Karpas-422 (cell line): Measurements from ENCODE around the gene MT1E. TPM values are rescaled to one million over a fixed set of nuclear protein-coding genes. Genes with fewer than 3 reads are reported as not detected.
"Not testable (repeated sequence)": the region's sequence is repeated elsewhere in the genome, so short reads cannot be mapped to it uniquely, and the experiment has no call there.

Source experiments
- DNase-seq: peaks from one replicate; pipeline ENCODE4 v3.0.0-alpha.2; 2015
- H2AFZ ChIP-seq: fragments of 200-600 bp; sonication (generic); 2 replicates; pipeline ENCODE4 v1.6.1; 2014; ENCODE audit warnings: antibody characterized with exemption, low read length, mixed read lengths
- H3K27ac ChIP-seq: fragments of 200-600 bp; sonication (generic); 2 replicates; pipeline ENCODE4 v1.5.1; 2014; ENCODE audit warnings: mild to moderate bottlenecking, low read length, moderate library complexity
- H3K27me3 ChIP-seq: fragments of 200-600 bp; sonication (generic); 2 replicates; pipeline ENCODE4 v1.6.1; 2014; ENCODE audit warnings: low read length, mixed read lengths
- H3K36me3 ChIP-seq: fragments of 200-600 bp; sonication (generic); 2 replicates; pipeline ENCODE4 v1.6.1; 2014; ENCODE audit warnings: low read length, mixed read lengths; ENCODE audit not compliant: insufficient read depth
- H3K4me1 ChIP-seq: fragments of 200-600 bp; sonication (generic); 2 replicates; pipeline ENCODE4 v1.6.1; 2014; ENCODE audit warnings: mild to moderate bottlenecking, low read length, mixed read lengths
- H3K4me2 ChIP-seq: fragments of 200-600 bp; sonication (generic); 2 replicates; pipeline ENCODE4 v1.6.1; 2014; ENCODE audit warnings: low read length, low read depth, mild to moderate bottlenecking; ENCODE audit not compliant: poor library complexity, severe bottlenecking
- H3K4me3 ChIP-seq: fragments of 200-600 bp; sonication (generic); 2 replicates; pipeline ENCODE4 v1.5.1; 2014; ENCODE audit warnings: mild to moderate bottlenecking, antibody characterized with exemption, low read length, mixed read lengths
- H3K79me2 ChIP-seq: fragments of 200-600 bp; sonication (generic); 2 replicates; pipeline ENCODE4 v1.6.1; 2014; ENCODE audit warnings: mild to moderate bottlenecking, low read length, mixed read lengths
- H3K9ac ChIP-seq: fragments of 200-600 bp; sonication (generic); 2 replicates; pipeline ENCODE4 v1.6.0; 2014; ENCODE audit warnings: low read length
- H3K9me2 ChIP-seq: fragments of 200-600 bp; sonication (generic), shearing (Covaris generic); replicated peaks from 2 replicates; pipeline ENCODE4 v1.6.0; 2014; ENCODE audit warnings: mild to moderate bottlenecking, low read length, moderate library complexity; ENCODE audit not compliant: insufficient read depth
- H3K9me3 ChIP-seq: fragments of 300-700, 200-600 bp; sonication (generic); 2 replicates; pipeline ENCODE4 v1.6.1; 2014; ENCODE audit warnings: low read length, mixed read lengths
- H4K20me1 ChIP-seq: fragments of 200-600 bp; sonication (generic); 2 replicates; pipeline ENCODE4 v1.6.1; 2014; ENCODE audit warnings: mild to moderate bottlenecking, antibody characterized with exemption, low read length, low read depth; ENCODE audit not compliant: insufficient read depth
- total RNA-seq: library from RNA; depleted of rRNA; stranded (reverse); fragments of >200 nt; shearing (Covaris generic); gene quantifications from 2 replicates; pipeline ENCODE4 v1.2.3, GENCODE V29; 2014; ENCODE audit warnings: low replicate concordance; rRNA removed

The MT1E gene
- not detected in 2 replicates for total RNA-seq

DNA sequence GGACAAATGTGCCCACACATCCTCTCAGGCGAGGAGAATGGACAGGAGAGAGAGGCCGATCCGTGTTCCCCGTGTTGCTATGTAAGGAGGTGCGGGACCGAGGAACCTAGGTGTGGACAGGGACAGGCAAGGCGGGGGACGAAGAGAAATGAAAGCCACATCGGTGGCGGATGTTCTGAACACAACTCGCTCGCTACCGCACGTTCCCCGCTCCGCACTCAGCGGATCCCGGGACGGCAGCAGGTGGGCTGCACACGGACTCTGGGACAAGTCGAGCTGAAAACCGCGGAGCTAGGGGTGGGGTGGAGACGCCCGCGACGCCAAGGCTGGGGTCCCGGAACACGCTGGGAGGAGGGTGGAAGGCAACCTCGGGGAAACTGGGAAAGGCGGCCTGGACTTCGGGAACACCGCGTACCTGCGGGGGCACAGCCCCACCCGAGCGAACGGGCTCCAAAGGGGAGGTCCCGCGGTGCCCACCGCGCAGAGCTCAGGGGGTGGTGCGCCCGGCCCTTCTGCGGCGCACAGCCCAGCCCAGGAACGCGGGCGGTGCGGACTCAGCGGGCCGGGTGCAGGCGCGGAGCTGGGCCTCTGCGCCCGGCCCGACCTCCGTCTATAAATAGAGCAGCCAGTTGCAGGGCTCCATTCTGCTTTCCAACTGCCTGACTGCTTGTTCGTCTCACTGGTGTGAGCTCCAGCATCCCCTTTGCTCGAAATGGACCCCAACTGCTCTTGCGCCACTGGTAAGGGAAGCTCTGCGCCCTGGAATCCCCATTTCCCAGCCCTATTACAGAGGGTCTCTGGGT is at the start of gene MT1E:
Gene MT1E (plus strand): TSS at position 642 of the 803 bp plus-strand sequence. CDS start 71 bp downstream, at position 713.
- H3K4me2 ChIP-seq = no peak within 1 kb of the TSS
- H3K27me3 ChIP-seq = no peaks in the 10 kb centered on the region
- H3K9me3 ChIP-seq = no peaks in the 10 kb centered on the region
- H3K4me3 ChIP-seq = no peak within 1 kb of the TSS
- H3K9me2 ChIP-seq = no peaks in the 10 kb centered on the region
- H3K4me1 ChIP-seq = peaks cover 44% of the 10 kb centered on the region
- no peak for DNase-seq
- no peaks in the 10 kb centered on the region for H3K79me2 ChIP-seq
- no peaks in the 10 kb centered on the region for H4K20me1 ChIP-seq
- H2AFZ ChIP-seq = no peak within 1 kb of the TSS
- H3K36me3 ChIP-seq = no peaks in the 10 kb centered on the region
- H3K9ac ChIP-seq = no peak within 1 kb of the TSS
- no peak within 1 kb of the TSS for H3K27ac ChIP-seq

GRCh38 chr16:56576585-56577299 is 48.8 kb upstream of the MT1E start:
- Histone ChIP-seq H3K4me2 (no peak overlapping the region), H3K9me2 (no peaks in the 10 kb centered on the region), H2AFZ (no peak overlapping the region), H3K27me3 (no peaks in the 10 kb centered on the region), H3K79me2 (no peaks in the 10 kb centered on the region), H3K4me3 (no peak overlapping the region), H3K9ac (no peak overlapping the region), H3K27ac (no peak overlapping the region), H3K36me3 (no peaks in the 10 kb centered on the region), H4K20me1 (no peaks in the 10 kb centered on the region), H3K4me1 (no peaks in the 10 kb centered on the region), H3K9me3 (no peaks in the 10 kb centered on the region)
- peak; percentile 93 for DNase-seq

GRCh38 chr16:56577300-56577625 is 48.3 kb upstream of the MT1E start:
- no peak for DNase-seq
- Histone ChIP-seq H3K27ac (no peak overlapping the region), H2AFZ (no peak overlapping the region), H3K9me2 (no peaks in the 10 kb centered on the region), H3K9me3 (no peaks in the 10 kb centered on the region), H3K4me3 (no peak overlapping the region), H3K4me2 (no peak overlapping the region), H3K79me2 (no peaks in the 10 kb centered on the region), H3K27me3 (no peaks in the 10 kb centered on the region), H3K36me3 (no peaks in the 10 kb centered on the region), H3K4me1 (no peaks in the 10 kb centered on the region), H4K20me1 (no peaks in the 10 kb centered on the region), H3K9ac (no peak overlapping the region)

DNA sequence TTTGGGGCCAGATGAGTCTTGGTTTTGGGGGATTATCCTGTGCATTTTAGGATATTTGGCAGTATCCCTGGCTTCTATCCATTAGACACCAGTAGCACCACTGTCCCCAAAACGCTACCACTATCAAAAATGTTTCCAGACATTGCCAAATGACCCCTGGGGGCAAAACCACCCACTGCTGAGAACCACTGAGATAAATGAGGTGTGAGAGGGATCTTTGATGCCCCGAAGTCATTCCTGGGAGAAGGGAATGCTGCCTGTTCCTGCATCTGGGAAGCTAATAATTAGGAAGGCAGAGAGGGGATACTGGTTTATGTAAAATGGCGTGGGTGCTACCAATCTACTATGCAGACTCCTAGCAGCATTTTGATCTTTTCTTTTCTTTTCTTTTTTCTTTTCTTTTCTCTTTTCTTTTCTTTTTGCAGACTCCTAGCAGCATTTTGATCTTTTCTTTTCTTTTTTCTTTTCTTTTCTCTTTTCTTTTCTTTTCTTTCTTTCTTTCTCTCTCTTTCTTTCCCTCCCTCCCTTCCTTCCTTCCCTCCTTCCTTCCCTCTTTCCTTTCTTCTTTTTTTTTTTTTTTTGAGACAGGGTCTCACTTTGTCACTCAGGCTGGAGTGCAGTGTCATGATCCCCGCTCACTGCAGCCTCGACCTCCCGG is 45.1 kb upstream of the MT1E start:
- Histone ChIP-seq H3K4me1 (no peaks in the 10 kb centered on the region), H3K79me2 (no peaks in the 10 kb centered on the region)
- no peak for DNase-seq

GRCh38 chr16:56582911-56583310 is 42.7 kb upstream of the MT1E start:
- H3K9me2 ChIP-seq, H3K9me3 ChIP-seq, H3K79me2 ChIP-seq, H3K36me3 ChIP-seq, DNase-seq, H4K20me1 ChIP-seq, H3K27ac ChIP-seq, H3K4me3 ChIP-seq, H2AFZ ChIP-seq, H3K4me2 ChIP-seq, H3K9ac ChIP-seq, H3K27me3 ChIP-seq, H3K4me1 ChIP-seq: not testable (repeated sequence)

More for the DNA sequence above, 45.1 kb upstream of the MT1E start:
- H3K4me3 ChIP-seq = no peak overlapping the region
- no peaks in the 10 kb centered on the region for H3K9me3 ChIP-seq
- H4K20me1 ChIP-seq = no peaks in the 10 kb centered on the region
- no peak overlapping the region for H3K4me2 ChIP-seq
- no peaks in the 10 kb centered on the region for H3K9me2 ChIP-seq
- no peak overlapping the region for H3K9ac ChIP-seq
- H3K27me3 ChIP-seq = no peaks in the 10 kb centered on the region
- H3K27ac ChIP-seq = no peak overlapping the region
- no peak overlapping the region for H2AFZ ChIP-seq
- no peaks in the 10 kb centered on the region for H3K36me3 ChIP-seq

GRCh38 chr16:56583351-56584168 is 42.0 kb upstream of the MT1E start:
- Histone ChIP-seq H3K79me2 (no peaks in the 10 kb centered on the region), H4K20me1 (no peaks in the 10 kb centered on the region), H3K4me2 (no peak overlapping the region), H3K4me3 (no peak overlapping the region), H3K9ac (no peak overlapping the region), H3K36me3 (no peaks in the 10 kb centered on the region), H3K27ac (no peak overlapping the region), H2AFZ (no peak overlapping the region), H3K9me2 (no peaks in the 10 kb centered on the region), H3K27me3 (no peaks in the 10 kb centered on the region), H3K9me3 (no peaks in the 10 kb centered on the region), H3K4me1 (no peaks in the 10 kb centered on the region)
- DNase-seq = no peak

DNA sequence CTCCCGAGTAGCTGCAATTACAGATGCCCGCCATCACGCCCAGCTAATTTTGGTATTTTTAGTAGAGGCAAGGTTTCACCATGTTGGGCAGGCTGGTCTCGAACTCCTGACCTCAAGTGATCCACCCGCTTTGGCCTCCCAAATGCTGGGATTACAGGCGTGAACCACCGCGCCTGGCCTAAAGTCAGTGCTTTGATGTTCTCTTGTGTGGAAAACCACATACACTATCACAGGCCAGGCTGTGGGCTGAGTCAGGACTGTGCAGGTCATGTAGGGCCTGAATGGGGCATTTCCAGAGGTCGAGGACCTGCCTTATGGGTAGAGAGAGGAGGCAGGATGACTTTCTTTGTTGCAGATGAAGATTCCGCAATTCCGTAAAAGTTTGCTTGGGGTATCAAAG is 41.3 kb upstream of the MT1E start:
- H3K36me3 ChIP-seq = no peaks in the 10 kb centered on the region
- no peak overlapping the region for H3K4me3 ChIP-seq
- DNase-seq = no peak
- H4K20me1 ChIP-seq = no peaks in the 10 kb centered on the region
- no peak overlapping the region for H3K27ac ChIP-seq
- H2AFZ ChIP-seq = no peak overlapping the region
- H3K9ac ChIP-seq = no peak overlapping the region
- H3K9me3 ChIP-seq = no peaks in the 10 kb centered on the region
- no peaks in the 10 kb centered on the region for H3K79me2 ChIP-seq
- no peaks in the 10 kb centered on the region for H3K9me2 ChIP-seq
- H3K4me1 ChIP-seq = no peaks in the 10 kb centered on the region
- H3K4me2 ChIP-seq = no peak overlapping the region
- no peaks in the 10 kb centered on the region for H3K27me3 ChIP-seq

DNA sequence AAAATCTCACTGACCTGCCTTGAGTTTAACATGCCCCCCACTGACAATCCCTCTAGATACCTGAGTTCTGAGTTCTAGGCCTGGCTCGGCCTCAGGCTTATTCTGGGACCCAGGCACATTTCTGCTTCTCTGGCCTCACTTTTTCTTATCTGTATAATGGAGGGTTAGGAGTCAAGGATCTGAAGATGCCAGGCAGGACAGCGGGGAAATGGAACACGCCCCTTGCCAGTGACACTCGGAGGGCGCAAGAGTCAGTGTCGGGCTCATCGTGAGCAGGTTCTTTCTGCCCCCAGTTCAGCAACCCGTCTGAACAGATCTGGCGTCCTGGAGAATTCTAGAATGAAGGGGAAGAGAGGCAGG is 36.8 kb upstream of the MT1E start:
- no peaks in the 10 kb centered on the region for H4K20me1 ChIP-seq
- H3K9me3 ChIP-seq = no peaks in the 10 kb centered on the region
- H3K79me2 ChIP-seq = no peaks in the 10 kb centered on the region
- H2AFZ ChIP-seq = no peak overlapping the region
- H3K4me3 ChIP-seq = no peak overlapping the region
- H3K9ac ChIP-seq = no peak overlapping the region
- no peak for DNase-seq
- H3K27ac ChIP-seq = no peak overlapping the region
- no peaks in the 10 kb centered on the region for H3K27me3 ChIP-seq
- peaks cover 17% of the 10 kb centered on the region for H3K4me1 ChIP-seq
- no peak overlapping the region for H3K4me2 ChIP-seq
- no peaks in the 10 kb centered on the region for H3K36me3 ChIP-seq
- H3K9me2 ChIP-seq = no peaks in the 10 kb centered on the region
